ENCODE results near the gene SDK2. TPM values are rescaled to one million over a fixed set of nuclear protein-coding genes. Genes with fewer than 3 reads are reported as not detected.

SDK2 gene
- total and polyA plus RNA-seq, 2 experiments from 2014 or later = 0.59 to 1.2 TPM

GRCh38 chr17:73471924-73472323 lies 172.3 kb downstream of the SDK2 start:
- Histone ChIP-seq H3K79me2 (no peaks in the 10 kb centered on the region), H3K27me3 (peaks cover 11% of the 10 kb centered on the region), H3K36me3 (replicated peaks; ENCODE audit: insufficient read depth, low read depth) (no peaks in the 10 kb centered on the region), H3K4me3 (no peak overlapping the region), H3K4me1 (ENCODE audit: insufficient read depth) (peaks cover 4% of the 10 kb centered on the region), H2AFZ (no peak overlapping the region), H4K20me1 (ENCODE audit: insufficient read depth, poor library complexity, severe bottlenecking) (no peaks in the 10 kb centered on the region), H3K27ac (no peak overlapping the region), H3K9me3 (ENCODE audit: low read depth) (no peaks in the 10 kb centered on the region), H3K9me2 (replicated peaks; ENCODE audit: insufficient read depth) (no peaks in the 10 kb centered on the region), H3K4me2 (no peak overlapping the region)
- no peak for TF ChIP-seq EZH2phosphoT487 (IDR thresholded peaks at IDR 0.05; ENCODE audit: low read depth, severe bottlenecking, unreplicated experiment)
- TF ChIP-seq EZH2 (IDR thresholded peaks at IDR 0.05; ENCODE audit: borderline replicate concordance) = no peak
- no peak for TF ChIP-seq CTCF (IDR thresholded peaks at IDR 0.05; ENCODE audit: poor library complexity)
- WGBS (ENCODE audit: low lambda C conversion rate, missing lambda C conversion rate) = 95% methylated on average over 12 of the region's 12 CpGs
- no peak for DNase-seq (ENCODE audit: low spot score)

GRCh38 chr17:73470316-73470826 lies 173.9 kb downstream of the SDK2 start:
- Histone ChIP-seq H3K27ac (no peak overlapping the region), H2AFZ (no peak overlapping the region), H3K9me3 (ENCODE audit: low read depth) (no peaks in the 10 kb centered on the region), H3K9me2 (replicated peaks; ENCODE audit: insufficient read depth) (no peaks in the 10 kb centered on the region), H4K20me1 (ENCODE audit: insufficient read depth, poor library complexity, severe bottlenecking) (no peaks in the 10 kb centered on the region), H3K79me2 (no peaks in the 10 kb centered on the region), H3K4me3 (no peak overlapping the region), H3K4me2 (no peak overlapping the region), H3K36me3 (replicated peaks; ENCODE audit: insufficient read depth, low read depth) (no peaks in the 10 kb centered on the region), H3K27me3 (peaks cover 1% of the 10 kb centered on the region), H3K4me1 (ENCODE audit: insufficient read depth) (peaks cover 4% of the 10 kb centered on the region)
- WGBS (ENCODE audit: low lambda C conversion rate, missing lambda C conversion rate) = 62% methylated on average over 7 of the region's 7 CpGs
- no peak for DNase-seq (ENCODE audit: low spot score)
- TF ChIP-seq CTCF (IDR thresholded peaks at IDR 0.05; ENCODE audit: poor library complexity) (no peak), EZH2phosphoT487 (IDR thresholded peaks at IDR 0.05; ENCODE audit: low read depth, severe bottlenecking, unreplicated experiment) (no peak), EZH2 (IDR thresholded peaks at IDR 0.05; ENCODE audit: borderline replicate concordance) (no peak)

GRCh38 chr17:73469311-73469710 lies 174.9 kb downstream of the SDK2 start:
- Histone ChIP-seq H3K9me3 (ENCODE audit: low read depth) (no peaks in the 10 kb centered on the region), H3K4me1 (ENCODE audit: insufficient read depth) (peaks cover 4% of the 10 kb centered on the region), H3K4me3 (no peak overlapping the region), H3K27me3 (no peaks in the 10 kb centered on the region), H3K4me2 (no peak overlapping the region), H3K9me2 (replicated peaks; ENCODE audit: insufficient read depth) (no peaks in the 10 kb centered on the region), H4K20me1 (ENCODE audit: insufficient read depth, poor library complexity, severe bottlenecking) (no peaks in the 10 kb centered on the region), H2AFZ (no peak overlapping the region), H3K27ac (no peak overlapping the region), H3K36me3 (replicated peaks; ENCODE audit: insufficient read depth, low read depth) (no peaks in the 10 kb centered on the region), H3K79me2 (no peaks in the 10 kb centered on the region)
- WGBS (ENCODE audit: low lambda C conversion rate, missing lambda C conversion rate) = 87% methylated on average over 4 of the region's 4 CpGs
- TF ChIP-seq CTCF (IDR thresholded peaks at IDR 0.05; ENCODE audit: poor library complexity) (no peak), EZH2phosphoT487 (IDR thresholded peaks at IDR 0.05; ENCODE audit: low read depth, severe bottlenecking, unreplicated experiment) (no peak), EZH2 (IDR thresholded peaks at IDR 0.05; ENCODE audit: borderline replicate concordance) (no peak)
- no peak for DNase-seq (ENCODE audit: low spot score)

- H4K20me1 ChIP-seq (ENCODE audit: insufficient read depth, poor library complexity, severe bottlenecking) = no peaks in the 10 kb centered on the region
- no peaks in the 10 kb centered on the region for H3K9me2 ChIP-seq (replicated peaks; ENCODE audit: insufficient read depth)
- TF ChIP-seq EZH2phosphoT487 (IDR thresholded peaks at IDR 0.05; ENCODE audit: low read depth, severe bottlenecking, unreplicated experiment) (no peak), EZH2 (IDR thresholded peaks at IDR 0.05; ENCODE audit: borderline replicate concordance) (no peak), CTCF (IDR thresholded peaks at IDR 0.05; ENCODE audit: poor library complexity) (no peak)
- H3K4me1 ChIP-seq (ENCODE audit: insufficient read depth) = no peaks in the 10 kb centered on the region
- no peak overlapping the region for H3K4me2 ChIP-seq
- no peak overlapping the region for H3K27ac ChIP-seq
- no peaks in the 10 kb centered on the region for H3K36me3 ChIP-seq (replicated peaks; ENCODE audit: insufficient read depth, low read depth)
- H3K79me2 ChIP-seq = no peaks in the 10 kb centered on the region
- 94% methylated on average over 5 of the region's 5 CpGs for WGBS (ENCODE audit: low lambda C conversion rate, missing lambda C conversion rate)
- H3K4me3 ChIP-seq = no peak overlapping the region
- DNase-seq (ENCODE audit: low spot score) = no peak
- no peaks in the 10 kb centered on the region for H3K9me3 ChIP-seq (ENCODE audit: low read depth)
- no peaks in the 10 kb centered on the region for H3K27me3 ChIP-seq
- H2AFZ ChIP-seq = no peak overlapping the region
Measured at GRCh38 chr17:73468221-73468620, 176.0 kb downstream of the SDK2 start.

Measured in hepatocyte (in vitro differentiated cells).